ENCODE data around the gene B4GALT7. TPM values are rescaled to one million over a fixed set of nuclear protein-coding genes. Genes with fewer than 3 reads are reported as not detected.

Gene B4GALT7
- polyA plus RNA-seq, 4 donors, result 10.5 to 29.0 (median 22.2) TPM

GRCh38 chr5:177608243-177609075 is 8.5 kb downstream of the B4GALT7 start:
- FAIRE-seq, result no peak
- H3K27me3 ChIP-seq (ENCODE audit: control insufficient read depth in 3 of 3, insufficient read depth in 3 of 3, low read length in 3 of 3), result no peaks in the 10 kb centered on the region
- no peak overlapping the region for H3K27ac ChIP-seq (ENCODE audit: low read depth in 1 of 3, low read length in 2 of 3)
- 91 to 94% (median 94%) methylated on average over 36 to 37 of the region's 37 CpGs for WGBS, 3 donors
- peaks cover 0 to 4% (median 0%) of the 10 kb centered on the region in 3 donors for H3K4me1 ChIP-seq (ENCODE audit: control insufficient read depth in 3 of 3, insufficient read depth in 2 of 3, low read depth in 1 of 3, low read length in 2 of 3)
- no peaks in the 10 kb centered on the region for H3K9me3 ChIP-seq (ENCODE audit: control insufficient read depth in 2 of 2, insufficient read depth in 1 of 2, low read depth in 1 of 2, low read length in 1 of 2)
- DNase-seq, result no peak
- peaks cover 0 to 53% (median 0%) of the 10 kb centered on the region in 3 donors for H3K36me3 ChIP-seq (ENCODE audit: control insufficient read depth in 3 of 3, insufficient read depth in 2 of 3, low read depth in 1 of 3, low read length in 3 of 3)
- H3K4me3 ChIP-seq (ENCODE audit: low read depth in 1 of 3, low read length in 3 of 3), result no peak overlapping the region

GRCh38 chr5:177609076-177610059 is 9.4 kb downstream of the B4GALT7 start:
- Histone ChIP-seq H3K4me1 (ENCODE audit: control insufficient read depth in 3 of 3, insufficient read depth in 2 of 3, low read depth in 1 of 3, low read length in 2 of 3) (peaks cover 0 to 4% (median 0%) of the 10 kb centered on the region in 3 donors), H3K4me3 (ENCODE audit: low read depth in 1 of 3, low read length in 3 of 3) (no peak overlapping the region), H3K9me3 (ENCODE audit: control insufficient read depth in 2 of 2, insufficient read depth in 1 of 2, low read depth in 1 of 2, low read length in 1 of 2) (no peaks in the 10 kb centered on the region), H3K27me3 (ENCODE audit: control insufficient read depth in 3 of 3, insufficient read depth in 3 of 3, low read length in 3 of 3) (no peaks in the 10 kb centered on the region), H3K27ac (ENCODE audit: low read depth in 1 of 3, low read length in 2 of 3) (no peak overlapping the region), H3K36me3 (ENCODE audit: control insufficient read depth in 3 of 3, insufficient read depth in 2 of 3, low read depth in 1 of 3, low read length in 3 of 3) (peaks cover 0 to 52% (median 0%) of the 10 kb centered on the region in 3 donors)
- FAIRE-seq (no peak), DNase-seq (no peak)
- 82 to 85% (median 84%) methylated on average over 20 to 21 of the region's 21 CpGs for WGBS, 3 donors

- Histone ChIP-seq H3K27ac (ENCODE audit: low read depth in 1 of 3, low read length in 2 of 3) (no peak overlapping the region), H3K4me1 (ENCODE audit: control insufficient read depth in 3 of 3, insufficient read depth in 2 of 3, low read depth in 1 of 3, low read length in 2 of 3) (peaks cover 0 to 4% (median 0%) of the 10 kb centered on the region in 3 donors), H3K36me3 (ENCODE audit: control insufficient read depth in 3 of 3, insufficient read depth in 2 of 3, low read depth in 1 of 3, low read length in 3 of 3) (peaks cover 0 to 44% (median 0%) of the 10 kb centered on the region in 3 donors), H3K4me3 (ENCODE audit: low read depth in 1 of 3, low read length in 3 of 3) (no peak overlapping the region), H3K9me3 (ENCODE audit: control insufficient read depth in 2 of 2, insufficient read depth in 1 of 2, low read depth in 1 of 2, low read length in 1 of 2) (no peaks in the 10 kb centered on the region), H3K27me3 (ENCODE audit: control insufficient read depth in 3 of 3, insufficient read depth in 3 of 3, low read length in 3 of 3) (no peaks in the 10 kb centered on the region)
- DNase-seq (no peak), FAIRE-seq (no peak)
- WGBS, 3 donors, result 67 to 84% (median 77%) methylated on average over 13 of the region's 13 CpGs
These were observed 10.3 kb downstream of the B4GALT7 start for GRCh38 chr5:177610131-177610769.

GRCh38 chr5:177610770-177611445 is 11.0 kb downstream of the B4GALT7 start:
- H3K4me3 ChIP-seq (ENCODE audit: low read depth in 1 of 3, low read length in 3 of 3), result no peak overlapping the region
- no peak for DNase-seq
- H3K27me3 ChIP-seq (ENCODE audit: control insufficient read depth in 3 of 3, insufficient read depth in 3 of 3, low read length in 3 of 3), result no peaks in the 10 kb centered on the region
- H3K36me3 ChIP-seq (ENCODE audit: control insufficient read depth in 3 of 3, insufficient read depth in 2 of 3, low read depth in 1 of 3, low read length in 3 of 3), result peaks cover 0 to 38% (median 0%) of the 10 kb centered on the region in 3 donors
- peaks cover 0 to 4% (median 0%) of the 10 kb centered on the region in 3 donors for H3K4me1 ChIP-seq (ENCODE audit: control insufficient read depth in 3 of 3, insufficient read depth in 2 of 3, low read depth in 1 of 3, low read length in 2 of 3)
- no peaks in the 10 kb centered on the region for H3K9me3 ChIP-seq (ENCODE audit: control insufficient read depth in 2 of 2, insufficient read depth in 1 of 2, low read depth in 1 of 2, low read length in 1 of 2)
- WGBS, 3 donors, result 54 to 75% (median 60%) methylated on average over 4 of the region's 4 CpGs
- no peak for FAIRE-seq
- no peak overlapping the region for H3K27ac ChIP-seq (ENCODE audit: low read depth in 1 of 3, low read length in 2 of 3)

- Histone ChIP-seq H3K27me3 (ENCODE audit: control insufficient read depth in 3 of 3, insufficient read depth in 3 of 3, low read length in 3 of 3) (no peaks in the 10 kb centered on the region), H3K9me3 (ENCODE audit: control insufficient read depth in 2 of 2, insufficient read depth in 1 of 2, low read depth in 1 of 2, low read length in 1 of 2) (no peaks in the 10 kb centered on the region), H3K4me1 (ENCODE audit: control insufficient read depth in 3 of 3, insufficient read depth in 2 of 3, low read depth in 1 of 3, low read length in 2 of 3) (peaks cover 0 to 4% (median 0%) of the 10 kb centered on the region in 3 donors), H3K27ac (ENCODE audit: low read depth in 1 of 3, low read length in 2 of 3) (no peak overlapping the region), H3K4me3 (ENCODE audit: low read depth in 1 of 3, low read length in 3 of 3) (no peak overlapping the region), H3K36me3 (ENCODE audit: control insufficient read depth in 3 of 3, insufficient read depth in 2 of 3, low read depth in 1 of 3, low read length in 3 of 3) (peaks cover 0 to 31% (median 0%) of the 10 kb centered on the region in 3 donors)
- no peak for FAIRE-seq
- DNase-seq, result no peak
- 52 to 83% (median 61%) methylated on average over 15 of the region's 15 CpGs for WGBS, 3 donors
These were observed 11.7 kb downstream of the B4GALT7 start for GRCh38 chr5:177611446-177612214.

GRCh38 chr5:177612215-177612673 is 12.3 kb downstream of the B4GALT7 start:
- 16 to 71% (median 38%) methylated on average over 6 of the region's 6 CpGs for WGBS, 3 donors
- FAIRE-seq (no peak), DNase-seq (no peak)
- peaks cover 0 to 31% (median 0%) of the 10 kb centered on the region in 3 donors for H3K36me3 ChIP-seq (ENCODE audit: control insufficient read depth in 3 of 3, insufficient read depth in 2 of 3, low read depth in 1 of 3, low read length in 3 of 3)
- no peak overlapping the region for H3K27ac ChIP-seq (ENCODE audit: low read depth in 1 of 3, low read length in 2 of 3)
- H3K9me3 ChIP-seq (ENCODE audit: control insufficient read depth in 2 of 2, insufficient read depth in 1 of 2, low read depth in 1 of 2, low read length in 1 of 2), result no peaks in the 10 kb centered on the region
- H3K4me1 ChIP-seq (ENCODE audit: control insufficient read depth in 3 of 3, insufficient read depth in 2 of 3, low read depth in 1 of 3, low read length in 2 of 3), result peaks cover 0 to 1% (median 0%) of the 10 kb centered on the region in 3 donors
- H3K27me3 ChIP-seq (ENCODE audit: control insufficient read depth in 3 of 3, insufficient read depth in 3 of 3, low read length in 3 of 3), result no peaks in the 10 kb centered on the region
- H3K4me3 ChIP-seq (ENCODE audit: low read depth in 1 of 3, low read length in 3 of 3), result no peak overlapping the region

- no peaks in the 10 kb centered on the region for H3K9me3 ChIP-seq (ENCODE audit: control insufficient read depth in 2 of 2, insufficient read depth in 1 of 2, low read depth in 1 of 2, low read length in 1 of 2)
- no peaks in the 10 kb centered on the region for H3K4me1 ChIP-seq (ENCODE audit: control insufficient read depth in 3 of 3, insufficient read depth in 2 of 3, low read depth in 1 of 3, low read length in 2 of 3)
- peaks cover 7 to 15% (median 7%) of the 10 kb centered on the region in 3 donors for H3K36me3 ChIP-seq (ENCODE audit: control insufficient read depth in 3 of 3, insufficient read depth in 2 of 3, low read depth in 1 of 3, low read length in 3 of 3)
- H3K27me3 ChIP-seq (ENCODE audit: control insufficient read depth in 3 of 3, insufficient read depth in 3 of 3, low read length in 3 of 3), result no peaks in the 10 kb centered on the region
- 83 to 93% (median 92%) methylated on average over 2 of the region's 2 CpGs for WGBS, 3 donors
- H3K27ac ChIP-seq (ENCODE audit: low read depth in 1 of 3, low read length in 2 of 3), result no peak overlapping the region
- no peak overlapping the region for H3K4me3 ChIP-seq (ENCODE audit: low read depth in 1 of 3, low read length in 3 of 3)
- no peak for DNase-seq
- no peak for FAIRE-seq
These were observed 20.6 kb downstream of the B4GALT7 start for GRCh38 chr5:177620560-177620959.

All from small intestine (tissue), 7 donors.